ENCODE data around the gene TLR2. TPM values are rescaled to one million over a fixed set of nuclear protein-coding genes. Genes with fewer than 3 reads are reported as not detected.

The TLR2 gene
- total RNA-seq, 4 donors from 2014 or later, result 4.7 to 13.8 (median 9.4) TPM

DNA sequence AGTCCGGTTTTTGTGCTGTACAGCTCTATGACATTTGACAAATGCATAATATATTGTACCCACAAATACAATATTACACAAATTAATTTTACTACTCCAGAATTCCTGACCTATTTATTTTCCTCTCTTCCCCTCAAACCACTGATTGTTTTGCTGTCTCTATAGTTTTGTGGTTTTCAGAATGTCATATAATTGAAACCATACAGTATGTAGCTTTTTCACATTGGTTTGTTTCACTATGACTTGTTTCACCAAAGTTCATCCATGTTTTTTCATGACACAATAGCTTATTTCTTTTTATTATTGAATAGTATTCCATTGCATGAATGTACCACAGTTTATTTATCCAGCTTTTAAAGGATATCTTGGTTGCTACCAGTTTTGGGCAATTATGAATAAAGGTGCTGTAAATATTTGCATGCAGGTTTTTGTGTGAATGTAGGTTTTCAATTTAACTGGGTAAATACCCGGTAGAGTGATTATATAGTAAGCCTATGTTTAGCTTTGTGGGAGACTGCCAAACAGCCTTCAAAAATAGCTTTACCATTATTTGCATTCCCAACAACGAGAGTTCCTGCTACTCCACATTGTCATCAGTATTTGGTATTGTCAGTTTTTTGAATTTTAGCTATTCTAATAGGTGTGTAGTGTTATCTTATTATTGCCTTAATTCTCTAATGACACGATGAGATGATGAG is 49.8 kb downstream of the TLR2 start:
- DNase-seq, result no peak
- Histone ChIP-seq H3K9me3 (no peaks in the 10 kb centered on the region), H3K4me1 (no peaks in the 10 kb centered on the region), H3K4me3 (no peak overlapping the region), H3K36me3 (no peaks in the 10 kb centered on the region), H3K27ac (no peak overlapping the region), H3K27me3 (no peaks in the 10 kb centered on the region)
- TF ChIP-seq POLR2A (IDR thresholded peaks at IDR 0.05), result no peak
- TF ChIP-seq, protein P1, sequence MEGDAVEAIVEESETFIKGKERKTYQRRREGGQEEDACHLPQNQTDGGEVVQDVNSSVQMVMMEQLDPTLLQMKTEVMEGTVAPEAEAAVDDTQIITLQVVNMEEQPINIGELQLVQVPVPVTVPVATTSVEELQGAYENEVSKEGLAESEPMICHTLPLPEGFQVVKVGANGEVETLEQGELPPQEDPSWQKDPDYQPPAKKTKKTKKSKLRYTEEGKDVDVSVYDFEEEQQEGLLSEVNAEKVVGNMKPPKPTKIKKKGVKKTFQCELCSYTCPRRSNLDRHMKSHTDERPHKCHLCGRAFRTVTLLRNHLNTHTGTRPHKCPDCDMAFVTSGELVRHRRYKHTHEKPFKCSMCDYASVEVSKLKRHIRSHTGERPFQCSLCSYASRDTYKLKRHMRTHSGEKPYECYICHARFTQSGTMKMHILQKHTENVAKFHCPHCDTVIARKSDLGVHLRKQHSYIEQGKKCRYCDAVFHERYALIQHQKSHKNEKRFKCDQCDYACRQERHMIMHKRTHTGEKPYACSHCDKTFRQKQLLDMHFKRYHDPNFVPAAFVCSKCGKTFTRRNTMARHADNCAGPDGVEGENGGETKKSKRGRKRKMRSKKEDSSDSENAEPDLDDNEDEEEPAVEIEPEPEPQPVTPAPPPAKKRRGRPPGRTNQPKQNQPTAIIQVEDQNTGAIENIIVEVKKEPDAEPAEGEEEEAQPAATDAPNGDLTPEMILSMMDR (IDR thresholded peaks at IDR 0.05), result no peak

GRCh38 chr4:153735906-153736461 is 51.9 kb downstream of the TLR2 start:
- H3K9me3 ChIP-seq, result peaks cover 0 to under 1% (median 0%) of the 10 kb centered on the region in 4 donors
- H3K27me3 ChIP-seq, result no peaks in the 10 kb centered on the region
- H3K36me3 ChIP-seq, result no peaks in the 10 kb centered on the region
- no peak overlapping the region for H3K27ac ChIP-seq
- DNase-seq, result no peak
- no peak for TF ChIP-seq POLR2A (IDR thresholded peaks at IDR 0.05)
- TF ChIP-seq, protein P1 (IDR thresholded peaks at IDR 0.05), result no peak
- no peak overlapping the region for H3K4me3 ChIP-seq
- H3K4me1 ChIP-seq, result no peaks in the 10 kb centered on the region

DNA sequence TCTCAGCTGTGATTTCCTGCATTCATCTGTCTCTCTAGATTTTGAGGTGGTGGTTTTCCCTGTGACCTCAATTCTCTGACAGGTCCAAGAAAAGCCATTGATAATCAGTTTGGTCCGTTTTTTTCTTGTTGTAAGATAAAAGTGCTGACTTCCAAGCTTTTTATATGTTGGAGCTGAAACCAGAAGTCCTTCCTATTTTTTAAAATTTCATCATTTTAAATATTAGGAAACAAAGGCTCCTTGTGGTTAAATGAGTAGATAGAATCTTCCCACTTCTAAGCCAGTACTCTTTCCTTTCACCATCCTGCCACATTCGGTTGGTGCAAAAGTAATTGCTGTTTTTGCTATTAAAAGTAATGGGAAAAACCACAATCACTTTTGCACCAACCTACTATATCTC is 57.5 kb downstream of the TLR2 start:
- H3K4me1 ChIP-seq, result no peaks in the 10 kb centered on the region
- DNase-seq, result no peak
- no peaks in the 10 kb centered on the region for H3K36me3 ChIP-seq
- no peak overlapping the region for H3K27ac ChIP-seq
- peaks cover 0 to 2% (median 0%) of the 10 kb centered on the region in 4 donors for H3K9me3 ChIP-seq
- H3K27me3 ChIP-seq, result no peaks in the 10 kb centered on the region
- no peak overlapping the region for H3K4me3 ChIP-seq
- TF ChIP-seq, protein P1 (IDR thresholded peaks at IDR 0.05), result no peak
- no peak for TF ChIP-seq POLR2A (IDR thresholded peaks at IDR 0.05)

GRCh38 chr4:153745651-153746050 is 61.6 kb downstream of the TLR2 start:
- Histone ChIP-seq H3K36me3 (no peaks in the 10 kb centered on the region), H3K27ac (no peak overlapping the region), H3K4me1 (no peaks in the 10 kb centered on the region), H3K27me3 (no peaks in the 10 kb centered on the region), H3K4me3 (no peak overlapping the region), H3K9me3 (peaks cover 0 to 2% (median 0%) of the 10 kb centered on the region in 4 donors)
- no peak for TF ChIP-seq POLR2A (IDR thresholded peaks at IDR 0.05)
- TF ChIP-seq, protein P1 (IDR thresholded peaks at IDR 0.05), result no peak
- no peak for DNase-seq

- H3K27me3 ChIP-seq, result no peaks in the 10 kb centered on the region
- DNase-seq, result no peak
- H3K27ac ChIP-seq, result no peak overlapping the region
- no peak for TF ChIP-seq POLR2A (IDR thresholded peaks at IDR 0.05)
- TF ChIP-seq, protein P1 (IDR thresholded peaks at IDR 0.05), result no peak
- H3K9me3 ChIP-seq, result no peaks in the 10 kb centered on the region
- no peak overlapping the region for H3K4me3 ChIP-seq
- H3K36me3 ChIP-seq, result no peaks in the 10 kb centered on the region
- no peaks in the 10 kb centered on the region for H3K4me1 ChIP-seq
These were observed 63.4 kb downstream of the TLR2 start for GRCh38 chr4:153747406-153747955.
